Measurements from ENCODE around the gene PTPA. TPM values are rescaled to one million over a fixed set of nuclear protein-coding genes. Genes with fewer than 3 reads are reported as not detected.

PTPA gene
- total and polyA plus RNA-seq, 9 of the 15 experiments (the other 6 are each of a cell fraction or from before 2014, with no cell fraction given): 1.7 to 121 (median 72.6) TPM

DNA sequence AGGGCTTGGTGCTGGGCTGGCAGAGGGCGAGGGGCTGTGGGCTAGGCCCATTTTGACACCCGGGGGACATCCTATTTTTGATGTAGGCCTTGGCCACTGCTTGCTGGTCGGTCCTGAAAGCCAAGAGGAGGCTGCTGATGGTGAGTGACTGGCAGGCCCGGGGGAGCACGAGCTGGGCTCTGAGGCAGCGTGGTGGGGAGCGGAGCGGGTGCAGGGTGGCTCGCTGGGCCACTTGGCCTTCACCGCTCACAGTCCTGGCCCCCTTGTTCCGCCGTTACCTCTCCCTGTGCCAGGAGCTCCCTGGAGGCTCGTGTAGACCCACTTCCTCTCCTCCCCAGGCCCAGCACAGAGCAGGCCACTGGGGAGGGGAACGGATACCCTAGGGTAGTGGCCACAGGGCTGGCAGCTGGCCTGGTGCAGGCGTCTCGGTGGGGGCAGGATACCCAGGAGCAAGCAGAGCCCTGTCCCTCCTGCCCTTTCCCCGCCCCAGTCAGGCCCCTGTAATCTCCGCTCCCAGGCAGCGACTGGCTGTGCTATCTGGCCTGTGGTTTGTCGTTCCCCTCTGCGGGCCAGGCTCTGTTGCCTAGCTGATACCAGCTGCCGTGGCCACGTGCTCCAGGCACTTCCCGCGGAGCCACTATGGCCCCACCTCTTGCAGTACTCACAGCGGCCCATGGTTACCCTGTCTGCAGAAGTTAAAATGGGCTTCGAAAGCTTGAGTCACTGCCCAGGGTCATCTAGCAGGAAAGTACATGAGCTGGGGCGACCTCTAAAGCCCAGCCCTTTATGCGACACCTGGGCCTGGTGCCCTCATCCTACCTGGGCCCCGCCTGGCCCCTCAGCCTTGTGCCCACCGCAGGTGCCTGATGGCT, 42.0 kb upstream of the PTPA start (continued):
- TF ChIP-seq KAT8 (IDR thresholded peaks at IDR 0.05; ENCODE audit: low read depth): no peak
- TF ChIP-seq ZFPM2 (CRISPR knock-in tag; IDR thresholded peaks at IDR 0.05): no peak
- TF ChIP-seq, protein P1, sequence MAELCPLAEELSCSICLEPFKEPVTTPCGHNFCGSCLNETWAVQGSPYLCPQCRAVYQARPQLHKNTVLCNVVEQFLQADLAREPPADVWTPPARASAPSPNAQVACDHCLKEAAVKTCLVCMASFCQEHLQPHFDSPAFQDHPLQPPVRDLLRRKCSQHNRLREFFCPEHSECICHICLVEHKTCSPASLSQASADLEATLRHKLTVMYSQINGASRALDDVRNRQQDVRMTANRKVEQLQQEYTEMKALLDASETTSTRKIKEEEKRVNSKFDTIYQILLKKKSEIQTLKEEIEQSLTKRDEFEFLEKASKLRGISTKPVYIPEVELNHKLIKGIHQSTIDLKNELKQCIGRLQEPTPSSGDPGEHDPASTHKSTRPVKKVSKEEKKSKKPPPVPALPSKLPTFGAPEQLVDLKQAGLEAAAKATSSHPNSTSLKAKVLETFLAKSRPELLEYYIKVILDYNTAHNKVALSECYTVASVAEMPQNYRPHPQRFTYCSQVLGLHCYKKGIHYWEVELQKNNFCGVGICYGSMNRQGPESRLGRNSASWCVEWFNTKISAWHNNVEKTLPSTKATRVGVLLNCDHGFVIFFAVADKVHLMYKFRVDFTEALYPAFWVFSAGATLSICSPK (IDR thresholded peaks at IDR 0.05; ENCODE audit: borderline replicate concordance): no peak
- TF ChIP-seq, protein P2, sequence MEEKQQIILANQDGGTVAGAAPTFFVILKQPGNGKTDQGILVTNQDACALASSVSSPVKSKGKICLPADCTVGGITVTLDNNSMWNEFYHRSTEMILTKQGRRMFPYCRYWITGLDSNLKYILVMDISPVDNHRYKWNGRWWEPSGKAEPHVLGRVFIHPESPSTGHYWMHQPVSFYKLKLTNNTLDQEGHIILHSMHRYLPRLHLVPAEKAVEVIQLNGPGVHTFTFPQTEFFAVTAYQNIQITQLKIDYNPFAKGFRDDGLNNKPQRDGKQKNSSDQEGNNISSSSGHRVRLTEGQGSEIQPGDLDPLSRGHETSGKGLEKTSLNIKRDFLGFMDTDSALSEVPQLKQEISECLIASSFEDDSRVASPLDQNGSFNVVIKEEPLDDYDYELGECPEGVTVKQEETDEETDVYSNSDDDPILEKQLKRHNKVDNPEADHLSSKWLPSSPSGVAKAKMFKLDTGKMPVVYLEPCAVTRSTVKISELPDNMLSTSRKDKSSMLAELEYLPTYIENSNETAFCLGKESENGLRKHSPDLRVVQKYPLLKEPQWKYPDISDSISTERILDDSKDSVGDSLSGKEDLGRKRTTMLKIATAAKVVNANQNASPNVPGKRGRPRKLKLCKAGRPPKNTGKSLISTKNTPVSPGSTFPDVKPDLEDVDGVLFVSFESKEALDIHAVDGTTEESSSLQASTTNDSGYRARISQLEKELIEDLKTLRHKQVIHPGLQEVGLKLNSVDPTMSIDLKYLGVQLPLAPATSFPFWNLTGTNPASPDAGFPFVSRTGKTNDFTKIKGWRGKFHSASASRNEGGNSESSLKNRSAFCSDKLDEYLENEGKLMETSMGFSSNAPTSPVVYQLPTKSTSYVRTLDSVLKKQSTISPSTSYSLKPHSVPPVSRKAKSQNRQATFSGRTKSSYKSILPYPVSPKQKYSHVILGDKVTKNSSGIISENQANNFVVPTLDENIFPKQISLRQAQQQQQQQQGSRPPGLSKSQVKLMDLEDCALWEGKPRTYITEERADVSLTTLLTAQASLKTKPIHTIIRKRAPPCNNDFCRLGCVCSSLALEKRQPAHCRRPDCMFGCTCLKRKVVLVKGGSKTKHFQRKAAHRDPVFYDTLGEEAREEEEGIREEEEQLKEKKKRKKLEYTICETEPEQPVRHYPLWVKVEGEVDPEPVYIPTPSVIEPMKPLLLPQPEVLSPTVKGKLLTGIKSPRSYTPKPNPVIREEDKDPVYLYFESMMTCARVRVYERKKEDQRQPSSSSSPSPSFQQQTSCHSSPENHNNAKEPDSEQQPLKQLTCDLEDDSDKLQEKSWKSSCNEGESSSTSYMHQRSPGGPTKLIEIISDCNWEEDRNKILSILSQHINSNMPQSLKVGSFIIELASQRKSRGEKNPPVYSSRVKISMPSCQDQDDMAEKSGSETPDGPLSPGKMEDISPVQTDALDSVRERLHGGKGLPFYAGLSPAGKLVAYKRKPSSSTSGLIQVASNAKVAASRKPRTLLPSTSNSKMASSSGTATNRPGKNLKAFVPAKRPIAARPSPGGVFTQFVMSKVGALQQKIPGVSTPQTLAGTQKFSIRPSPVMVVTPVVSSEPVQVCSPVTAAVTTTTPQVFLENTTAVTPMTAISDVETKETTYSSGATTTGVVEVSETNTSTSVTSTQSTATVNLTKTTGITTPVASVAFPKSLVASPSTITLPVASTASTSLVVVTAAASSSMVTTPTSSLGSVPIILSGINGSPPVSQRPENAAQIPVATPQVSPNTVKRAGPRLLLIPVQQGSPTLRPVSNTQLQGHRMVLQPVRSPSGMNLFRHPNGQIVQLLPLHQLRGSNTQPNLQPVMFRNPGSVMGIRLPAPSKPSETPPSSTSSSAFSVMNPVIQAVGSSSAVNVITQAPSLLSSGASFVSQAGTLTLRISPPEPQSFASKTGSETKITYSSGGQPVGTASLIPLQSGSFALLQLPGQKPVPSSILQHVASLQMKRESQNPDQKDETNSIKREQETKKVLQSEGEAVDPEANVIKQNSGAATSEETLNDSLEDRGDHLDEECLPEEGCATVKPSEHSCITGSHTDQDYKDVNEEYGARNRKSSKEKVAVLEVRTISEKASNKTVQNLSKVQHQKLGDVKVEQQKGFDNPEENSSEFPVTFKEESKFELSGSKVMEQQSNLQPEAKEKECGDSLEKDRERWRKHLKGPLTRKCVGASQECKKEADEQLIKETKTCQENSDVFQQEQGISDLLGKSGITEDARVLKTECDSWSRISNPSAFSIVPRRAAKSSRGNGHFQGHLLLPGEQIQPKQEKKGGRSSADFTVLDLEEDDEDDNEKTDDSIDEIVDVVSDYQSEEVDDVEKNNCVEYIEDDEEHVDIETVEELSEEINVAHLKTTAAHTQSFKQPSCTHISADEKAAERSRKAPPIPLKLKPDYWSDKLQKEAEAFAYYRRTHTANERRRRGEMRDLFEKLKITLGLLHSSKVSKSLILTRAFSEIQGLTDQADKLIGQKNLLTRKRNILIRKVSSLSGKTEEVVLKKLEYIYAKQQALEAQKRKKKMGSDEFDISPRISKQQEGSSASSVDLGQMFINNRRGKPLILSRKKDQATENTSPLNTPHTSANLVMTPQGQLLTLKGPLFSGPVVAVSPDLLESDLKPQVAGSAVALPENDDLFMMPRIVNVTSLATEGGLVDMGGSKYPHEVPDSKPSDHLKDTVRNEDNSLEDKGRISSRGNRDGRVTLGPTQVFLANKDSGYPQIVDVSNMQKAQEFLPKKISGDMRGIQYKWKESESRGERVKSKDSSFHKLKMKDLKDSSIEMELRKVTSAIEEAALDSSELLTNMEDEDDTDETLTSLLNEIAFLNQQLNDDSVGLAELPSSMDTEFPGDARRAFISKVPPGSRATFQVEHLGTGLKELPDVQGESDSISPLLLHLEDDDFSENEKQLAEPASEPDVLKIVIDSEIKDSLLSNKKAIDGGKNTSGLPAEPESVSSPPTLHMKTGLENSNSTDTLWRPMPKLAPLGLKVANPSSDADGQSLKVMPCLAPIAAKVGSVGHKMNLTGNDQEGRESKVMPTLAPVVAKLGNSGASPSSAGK (IDR thresholded peaks at IDR 0.05): peak; percentile 98
- no peak for TF ChIP-seq BRD9 (IDR thresholded peaks at IDR 0.05; ENCODE audit: low read depth, partially characterized antibody)
- TF ChIP-seq, protein P3, sequence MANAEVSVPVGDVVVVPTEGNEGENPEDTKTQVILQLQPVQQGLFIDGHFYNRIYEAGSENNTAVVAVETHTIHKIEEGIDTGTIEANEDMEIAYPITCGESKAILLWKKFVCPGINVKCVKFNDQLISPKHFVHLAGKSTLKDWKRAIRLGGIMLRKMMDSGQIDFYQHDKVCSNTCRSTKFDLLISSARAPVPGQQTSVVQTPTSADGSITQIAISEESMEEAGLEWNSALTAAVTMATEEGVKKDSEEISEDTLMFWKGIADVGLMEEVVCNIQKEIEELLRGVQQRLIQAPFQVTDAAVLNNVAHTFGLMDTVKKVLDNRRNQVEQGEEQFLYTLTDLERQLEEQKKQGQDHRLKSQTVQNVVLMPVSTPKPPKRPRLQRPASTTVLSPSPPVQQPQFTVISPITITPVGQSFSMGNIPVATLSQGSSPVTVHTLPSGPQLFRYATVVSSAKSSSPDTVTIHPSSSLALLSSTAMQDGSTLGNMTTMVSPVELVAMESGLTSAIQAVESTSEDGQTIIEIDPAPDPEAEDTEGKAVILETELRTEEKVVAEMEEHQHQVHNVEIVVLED (CRISPR knock-in tag; IDR thresholded peaks at IDR 0.05): peak; percentile 45
- TF ChIP-seq ZSCAN32 (CRISPR knock-in tag; IDR thresholded peaks at IDR 0.05): no peak
- TF ChIP-seq, protein P4, sequence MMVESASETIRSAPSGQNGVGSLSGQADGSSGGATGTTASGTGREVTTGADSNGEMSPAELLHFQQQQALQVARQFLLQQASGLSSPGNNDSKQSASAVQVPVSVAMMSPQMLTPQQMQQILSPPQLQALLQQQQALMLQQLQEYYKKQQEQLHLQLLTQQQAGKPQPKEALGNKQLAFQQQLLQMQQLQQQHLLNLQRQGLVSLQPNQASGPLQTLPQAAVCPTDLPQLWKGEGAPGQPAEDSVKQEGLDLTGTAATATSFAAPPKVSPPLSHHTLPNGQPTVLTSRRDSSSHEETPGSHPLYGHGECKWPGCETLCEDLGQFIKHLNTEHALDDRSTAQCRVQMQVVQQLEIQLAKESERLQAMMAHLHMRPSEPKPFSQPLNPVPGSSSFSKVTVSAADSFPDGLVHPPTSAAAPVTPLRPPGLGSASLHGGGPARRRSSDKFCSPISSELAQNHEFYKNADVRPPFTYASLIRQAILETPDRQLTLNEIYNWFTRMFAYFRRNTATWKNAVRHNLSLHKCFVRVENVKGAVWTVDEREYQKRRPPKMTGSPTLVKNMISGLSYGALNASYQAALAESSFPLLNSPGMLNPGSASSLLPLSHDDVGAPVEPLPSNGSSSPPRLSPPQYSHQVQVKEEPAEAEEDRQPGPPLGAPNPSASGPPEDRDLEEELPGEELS (CRISPR knock-in tag; IDR thresholded peaks at IDR 0.05; ENCODE audit: borderline replicate concordance): no peak
- TF ChIP-seq ZNF77 (CRISPR knock-in tag; IDR thresholded peaks at IDR 0.05): no peak
